HG03460 (cell line): ENCODE results near the gene PSEN1.

Experiments
- ATAC-seq: cut with Tn5 transposase; IDR thresholded peaks from one replicate; pipeline ENCODE4 v1.9.1; 2021; ENCODE audit not compliant: unreplicated experiment

The PSEN1 gene

DNA sequence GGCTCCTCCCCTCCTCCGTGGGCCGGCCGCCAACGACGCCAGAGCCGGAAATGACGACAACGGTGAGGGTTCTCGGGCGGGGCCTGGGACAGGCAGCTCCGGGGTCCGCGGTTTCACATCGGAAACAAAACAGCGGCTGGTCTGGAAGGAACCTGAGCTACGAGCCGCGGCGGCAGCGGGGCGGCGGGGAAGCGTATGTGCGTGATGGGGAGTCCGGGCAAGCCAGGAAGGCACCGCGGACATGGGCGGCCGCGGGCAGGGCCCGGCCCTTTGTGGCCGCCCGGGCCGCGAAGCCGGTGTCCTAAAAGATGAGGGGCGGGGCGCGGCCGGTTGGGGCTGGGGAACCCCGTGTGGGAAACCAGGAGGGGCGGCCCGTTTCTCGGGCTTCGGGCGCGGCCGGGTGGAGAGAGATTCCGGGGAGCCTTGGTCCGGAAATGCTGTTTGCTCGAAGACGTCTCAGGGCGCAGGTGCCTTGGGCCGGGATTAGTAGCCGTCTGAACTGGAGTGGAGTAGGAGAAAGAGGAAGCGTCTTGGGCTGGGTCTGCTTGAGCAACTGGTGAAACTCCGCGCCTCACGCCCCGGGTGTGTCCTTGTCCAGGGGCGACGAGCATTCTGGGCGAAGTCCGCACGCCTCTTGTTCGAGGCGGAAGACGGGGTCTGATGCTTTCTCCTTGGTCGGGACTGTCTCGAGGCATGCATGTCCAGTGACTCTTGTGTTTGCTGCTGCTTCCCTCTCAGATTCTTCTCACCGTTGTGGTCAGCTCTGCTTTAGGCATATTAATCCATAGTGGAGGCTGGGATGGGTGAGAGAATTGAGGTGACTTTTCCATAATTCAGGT lies at the start of gene PSEN1:
TSS of gene PSEN1 (plus strand) at position 121 of the 839 bp plus-strand sequence. CDS start 11,513 bp downstream, outside the sequence.
- ATAC-seq: peak; percentile 89

DNA sequence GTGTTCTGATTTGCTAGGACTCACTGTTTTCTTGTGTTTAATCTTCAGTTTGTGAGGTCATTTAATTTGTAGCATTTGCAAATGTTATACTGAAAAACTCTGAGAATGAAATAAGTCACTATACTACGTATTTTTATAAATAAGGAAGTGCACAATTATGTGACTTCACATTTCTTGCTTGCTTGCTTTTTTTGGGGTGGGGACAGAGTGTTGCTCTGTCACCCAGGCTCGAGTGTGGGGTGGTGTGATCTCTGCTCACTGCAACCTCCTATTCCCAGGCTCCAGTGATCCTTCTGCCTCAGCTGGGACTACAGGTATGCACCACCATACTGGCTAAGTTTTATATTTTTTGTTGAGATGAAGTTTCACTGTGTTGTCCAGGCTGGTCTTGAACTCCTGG lies 45.3 kb upstream of the PSEN1 start:
- no peak for ATAC-seq

DNA sequence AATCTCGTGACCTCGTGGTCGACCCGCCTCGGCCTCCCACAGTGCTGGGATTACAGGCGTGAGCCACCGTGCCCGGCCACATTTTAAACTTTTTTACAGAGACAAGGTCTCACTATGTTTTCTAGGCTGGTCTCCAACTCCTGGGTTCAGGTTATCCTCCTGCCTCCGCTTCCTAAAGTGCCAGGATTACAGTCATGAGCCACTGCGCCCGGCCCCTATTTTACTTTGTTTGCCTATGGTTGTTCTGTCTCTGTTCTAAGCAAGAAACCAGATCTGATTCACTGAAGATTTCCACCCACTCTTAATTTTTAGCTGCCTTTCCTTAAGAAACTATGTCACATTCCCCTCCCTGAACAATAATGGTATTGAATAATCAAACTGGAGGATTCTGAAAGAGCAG lies 38.9 kb upstream of the PSEN1 start:
- no peak for ATAC-seq

DNA sequence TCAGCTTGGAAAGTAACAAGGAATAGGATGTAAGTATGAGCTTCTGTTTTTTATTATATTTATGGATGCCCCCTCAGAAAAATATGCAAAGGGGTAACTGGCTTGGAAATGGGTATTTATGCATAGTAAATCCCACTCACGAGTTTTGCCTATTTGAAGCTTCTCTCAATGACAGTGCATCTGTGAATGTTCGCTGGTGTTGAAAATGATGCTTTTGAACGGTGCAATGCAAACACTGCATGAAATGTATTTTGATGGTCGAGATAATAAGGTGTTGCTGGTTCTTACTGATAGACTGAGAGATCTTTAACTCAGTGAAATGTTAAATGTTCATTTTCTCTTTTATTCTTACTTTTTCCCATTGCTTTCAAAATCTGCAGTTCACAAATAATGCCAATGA lies 36.0 kb upstream of the PSEN1 start:
- ATAC-seq: no peak

DNA sequence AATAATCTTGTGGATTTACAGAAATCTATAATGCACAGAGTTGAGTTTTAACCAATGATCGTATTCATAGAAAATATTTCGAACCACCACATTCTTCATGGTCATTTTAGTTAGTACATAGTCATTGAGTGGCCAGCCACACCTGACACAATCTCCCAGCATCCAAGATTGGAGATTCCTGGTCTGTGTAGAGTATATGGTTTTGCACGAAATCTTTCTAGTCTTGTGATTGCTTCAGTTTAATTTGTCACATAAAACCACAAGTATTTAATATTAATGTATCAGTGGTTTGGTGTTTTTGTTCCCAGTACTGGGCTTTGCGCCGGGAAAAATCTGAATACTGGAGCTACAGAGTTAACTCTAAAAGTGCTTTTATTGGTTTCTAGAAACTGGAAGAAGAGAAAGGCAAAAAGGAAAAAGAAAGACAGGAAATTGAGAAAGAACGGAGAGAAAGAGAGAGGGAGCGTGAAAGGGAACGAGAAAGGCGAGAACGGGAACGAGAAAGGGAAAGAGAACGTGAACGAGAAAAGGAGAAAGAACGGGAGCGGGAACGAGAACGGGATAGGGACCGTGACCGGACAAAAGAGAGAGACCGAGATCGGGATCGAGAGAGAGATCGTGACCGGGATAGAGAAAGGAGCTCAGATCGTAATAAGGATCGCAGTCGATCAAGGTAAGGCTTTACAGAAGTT lies 33.4 kb upstream of the PSEN1 start:
- no peak for ATAC-seq

DNA sequence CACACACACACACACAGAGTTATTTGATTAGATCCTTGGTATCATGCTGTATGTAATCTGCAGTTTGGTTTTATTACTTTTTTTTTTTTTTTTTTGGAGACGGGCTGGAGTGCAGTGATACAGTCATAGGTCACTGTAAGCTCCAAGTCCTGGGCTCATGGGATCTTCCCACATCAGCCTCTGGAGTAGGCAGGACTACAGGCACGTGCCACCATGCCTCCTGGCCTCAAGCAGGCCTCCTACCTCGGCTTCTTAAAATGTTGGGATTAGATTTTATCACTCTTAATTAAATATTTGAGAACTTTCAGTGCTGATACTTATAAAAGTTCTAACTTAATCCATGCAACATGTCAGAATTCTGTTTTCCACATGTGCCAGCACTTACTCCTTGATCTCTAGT lies 31.3 kb upstream of the PSEN1 start:
- no peak for ATAC-seq

DNA sequence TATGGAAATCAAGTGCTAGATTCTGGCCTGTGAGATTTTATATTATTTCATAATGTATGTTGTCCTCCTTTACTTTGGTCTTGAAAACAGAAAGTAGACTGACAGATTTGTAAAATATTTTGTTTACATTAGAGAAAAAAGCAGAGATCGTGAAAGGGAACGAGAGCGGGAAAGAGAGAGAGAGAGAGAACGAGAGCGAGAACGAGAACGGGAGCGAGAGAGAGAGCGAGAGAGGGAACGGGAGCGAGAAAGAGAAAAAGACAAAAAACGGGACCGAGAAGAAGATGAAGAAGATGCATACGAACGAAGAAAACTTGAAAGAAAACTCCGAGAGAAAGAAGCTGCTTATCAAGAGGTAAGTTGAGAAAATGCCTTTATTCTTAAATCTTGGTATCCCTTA lies 30.6 kb upstream of the PSEN1 start:
- ATAC-seq: no peak

DNA sequence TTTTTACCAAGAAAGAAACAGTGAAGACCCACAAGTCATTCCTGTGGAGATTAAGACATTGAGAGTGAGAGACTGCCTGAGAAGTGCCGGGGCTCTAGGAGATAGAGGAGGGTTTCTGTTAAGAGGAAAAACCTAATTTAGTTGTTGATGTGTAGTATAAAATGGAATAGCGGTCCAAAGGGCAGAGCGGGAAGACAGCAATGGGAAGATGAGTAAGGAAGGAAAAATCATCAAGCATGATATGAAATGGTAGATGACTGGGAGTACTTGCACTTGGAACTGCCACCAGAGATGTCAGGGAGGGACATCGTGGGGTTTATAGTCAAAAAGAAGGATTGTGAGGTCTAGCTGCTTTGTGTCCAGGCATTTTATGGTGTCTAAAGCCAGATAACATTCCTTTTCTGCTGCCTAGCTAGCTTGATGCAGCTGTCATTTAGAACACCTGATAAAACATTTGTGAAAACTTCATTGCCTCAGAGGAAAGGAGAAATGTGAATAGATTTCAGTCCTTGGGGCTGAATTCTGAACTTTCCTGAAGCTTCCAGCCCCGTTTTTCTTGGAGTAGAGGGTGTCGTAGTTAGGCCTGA lies 20.1 kb upstream of the PSEN1 start:
- no peak for ATAC-seq

DNA sequence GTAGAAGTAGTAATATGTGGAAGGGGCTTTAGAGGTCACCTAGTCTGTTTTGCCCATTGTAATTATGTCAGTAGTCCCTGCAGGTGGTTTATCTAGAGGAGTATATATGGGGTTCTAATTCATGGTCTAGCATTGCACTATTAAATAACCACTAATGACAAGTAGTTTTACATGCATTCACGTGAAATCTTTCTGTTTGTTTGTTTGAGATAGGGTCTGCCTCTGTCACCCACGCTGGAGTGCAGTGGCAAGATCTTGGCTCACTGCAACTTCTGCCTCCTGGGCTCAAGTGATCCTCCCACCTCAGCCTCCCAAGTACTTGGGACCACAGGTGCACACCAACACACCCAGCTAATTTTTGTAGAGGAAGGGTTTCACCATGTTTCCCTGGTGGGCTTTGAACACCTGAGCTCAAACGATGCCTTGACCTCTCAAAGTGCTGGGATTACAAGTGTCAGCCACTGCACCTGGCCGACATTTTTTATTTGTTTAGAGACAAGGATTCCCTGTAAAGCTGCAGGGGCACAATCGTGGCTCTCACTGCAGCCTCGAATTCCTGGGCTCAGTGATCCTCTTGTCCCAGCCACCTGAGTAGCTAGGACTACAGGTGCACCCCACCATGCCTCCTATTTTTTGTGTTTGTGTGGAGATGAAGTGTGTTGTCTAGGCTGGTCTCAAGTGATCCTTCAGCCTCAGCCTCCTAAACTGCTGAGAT lies 12.0 kb upstream of the PSEN1 start:
- ATAC-seq: no peak

DNA sequence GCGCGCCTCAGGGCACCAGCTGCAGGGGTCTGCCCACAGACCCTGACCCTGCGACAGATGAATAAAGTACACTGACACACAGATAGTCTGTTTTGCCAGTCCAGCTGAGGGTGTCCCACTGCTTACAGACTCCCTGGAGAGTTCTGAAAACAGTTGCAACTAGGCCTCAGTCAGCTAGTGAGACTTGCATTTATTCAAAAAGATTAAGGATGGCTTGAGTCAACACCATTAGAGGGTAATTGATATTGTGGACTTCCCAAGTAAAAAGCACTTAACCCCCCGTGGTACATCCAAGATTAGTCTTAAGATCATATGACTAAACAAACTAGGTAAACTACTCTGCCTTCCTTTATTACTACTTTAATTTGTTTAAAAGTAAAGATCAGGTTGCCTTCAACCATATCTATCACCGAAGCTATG lies 11.1 kb upstream of the PSEN1 start:
- ATAC-seq: no peak

DNA sequence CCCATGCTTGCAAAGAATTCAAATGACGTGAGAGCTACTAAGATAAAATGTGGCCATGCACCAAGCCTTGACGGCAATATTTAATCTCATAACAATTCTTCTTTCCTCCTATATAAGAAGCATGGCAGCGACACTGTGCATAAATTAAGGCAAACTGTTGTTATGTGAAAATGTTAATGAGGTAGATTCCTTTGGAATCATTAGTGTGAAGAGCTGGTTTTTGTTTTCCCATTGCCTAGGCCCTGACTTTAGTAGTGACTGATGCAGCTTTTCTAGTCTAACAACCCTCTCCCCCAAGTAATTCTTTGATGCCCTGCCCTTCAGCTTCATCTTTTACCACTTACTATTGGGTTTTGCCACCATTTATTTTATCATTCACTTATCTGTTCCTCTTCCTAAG lies 10.6 kb upstream of the PSEN1 start:
- no peak for ATAC-seq

DNA sequence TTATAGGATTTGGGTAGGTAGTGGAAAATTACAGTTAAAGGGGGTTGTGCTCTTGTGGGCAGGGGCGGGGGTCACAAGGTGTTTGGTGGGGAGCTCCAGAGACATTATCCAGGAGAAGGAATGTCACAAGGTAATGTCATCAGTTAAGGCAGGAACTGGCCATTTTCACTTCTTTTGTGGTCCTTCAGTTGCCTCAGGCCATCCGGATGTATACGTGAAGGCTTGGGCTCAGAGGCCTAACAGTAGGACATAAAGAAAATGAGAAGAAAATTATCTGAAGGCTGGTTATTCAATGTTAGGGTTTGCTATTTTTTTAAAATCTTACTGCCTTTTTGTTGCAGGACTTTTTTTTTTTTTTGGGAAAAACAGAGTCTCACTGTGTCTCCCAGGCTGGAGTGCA lies 2.5 kb upstream of the PSEN1 start:
- no peak for ATAC-seq

DNA sequence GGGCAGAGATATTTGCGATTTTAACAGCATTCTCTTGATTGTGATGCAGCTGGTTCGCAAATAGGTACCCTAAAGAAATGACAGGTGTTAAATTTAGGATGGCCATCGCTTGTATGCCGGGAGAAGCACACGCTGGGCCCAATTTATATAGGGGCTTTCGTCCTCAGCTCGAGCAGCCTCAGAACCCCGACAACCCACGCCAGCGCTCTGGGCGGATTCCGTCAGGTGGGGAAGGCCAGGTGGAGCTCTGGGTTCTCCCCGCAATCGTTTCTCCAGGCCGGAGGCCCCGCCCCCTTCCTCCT lies 271 bp upstream of the PSEN1 start:
- ATAC-seq: no peak

DNA sequence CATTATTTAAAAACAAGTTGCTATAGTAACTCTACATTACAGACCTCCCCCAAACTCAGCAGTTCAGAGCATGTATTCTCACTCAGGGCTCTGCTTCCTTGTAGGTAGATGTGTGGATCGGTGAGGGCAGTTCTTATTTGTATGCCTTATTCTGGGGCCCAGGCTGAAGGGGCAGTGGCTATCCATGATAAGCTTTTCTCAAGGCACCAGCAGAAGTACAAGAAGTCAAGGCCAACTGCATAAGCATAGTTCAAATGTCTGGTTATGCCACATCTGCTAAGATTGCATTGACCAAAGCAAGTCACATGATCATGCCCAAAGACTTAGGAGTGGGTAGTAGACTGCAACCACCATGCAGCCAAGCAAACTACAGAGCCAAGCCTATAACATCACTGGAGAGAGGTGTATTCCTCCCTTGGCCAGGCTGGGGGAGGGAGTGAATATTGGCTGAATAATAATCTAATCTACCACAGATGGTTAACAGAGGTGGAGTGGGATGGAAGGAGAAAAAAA lies 4.6 kb downstream of the PSEN1 start:
- no peak for ATAC-seq

DNA sequence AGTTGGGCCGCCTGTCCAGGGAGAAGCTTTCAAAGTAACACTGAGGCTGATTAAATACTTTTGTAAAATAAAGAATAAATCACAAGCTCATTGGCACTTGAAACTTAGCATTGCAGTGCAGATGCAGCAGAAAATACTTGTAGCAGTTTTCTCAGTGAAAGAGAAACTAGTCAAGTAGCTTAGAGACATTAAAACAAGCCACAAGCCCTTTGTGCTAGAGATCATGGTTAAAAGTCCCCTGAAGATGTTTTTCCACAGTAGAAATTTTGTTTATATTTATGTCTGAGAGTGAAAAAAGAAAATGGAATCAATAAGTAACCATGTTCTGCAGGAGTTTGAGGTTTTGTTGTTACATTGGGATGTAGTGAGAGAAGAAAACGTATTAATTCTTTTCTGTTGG lies 5.9 kb downstream of the PSEN1 start:
- ATAC-seq: no peak

DNA sequence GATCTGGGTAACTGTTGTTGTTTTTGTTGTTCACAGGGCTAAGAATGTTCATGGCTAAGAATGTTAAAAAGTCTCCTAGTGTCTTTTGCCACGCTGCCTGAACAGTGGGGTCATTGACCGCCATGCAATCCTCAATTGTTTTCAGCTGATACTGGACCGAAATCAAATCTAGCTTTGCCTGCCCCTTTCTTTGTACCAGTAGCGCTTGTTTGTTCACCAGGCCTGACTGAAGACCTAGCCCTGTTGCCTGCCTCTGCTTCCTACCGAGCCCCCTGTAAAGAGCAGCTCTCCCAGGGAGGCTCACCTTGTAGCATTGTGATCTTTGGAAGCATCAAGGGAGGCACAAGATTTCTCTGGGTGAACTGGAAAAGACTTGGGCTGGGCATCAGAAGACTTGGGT lies 6.7 kb downstream of the PSEN1 start:
- no peak for ATAC-seq

DNA sequence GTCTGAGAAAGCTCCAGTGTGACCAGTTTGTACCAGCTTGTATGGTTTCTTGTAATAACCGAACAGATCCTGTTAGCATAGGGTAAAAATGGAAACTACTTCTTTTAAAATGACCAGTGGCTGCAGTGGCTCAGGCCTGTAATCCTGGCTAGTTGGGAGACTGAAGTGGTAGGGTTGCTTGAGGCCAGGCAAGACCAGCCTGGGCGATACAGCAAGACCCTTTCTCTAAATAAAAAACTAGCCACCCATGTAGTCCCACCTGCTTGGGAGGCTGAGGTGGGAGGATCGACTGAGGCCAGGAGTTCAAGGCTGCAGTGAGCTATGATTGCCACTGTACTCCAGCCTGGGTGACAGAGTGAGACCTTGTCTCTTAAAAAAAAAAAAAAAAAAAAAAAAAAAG lies 7.3 kb downstream of the PSEN1 start:
- no peak for ATAC-seq

DNA sequence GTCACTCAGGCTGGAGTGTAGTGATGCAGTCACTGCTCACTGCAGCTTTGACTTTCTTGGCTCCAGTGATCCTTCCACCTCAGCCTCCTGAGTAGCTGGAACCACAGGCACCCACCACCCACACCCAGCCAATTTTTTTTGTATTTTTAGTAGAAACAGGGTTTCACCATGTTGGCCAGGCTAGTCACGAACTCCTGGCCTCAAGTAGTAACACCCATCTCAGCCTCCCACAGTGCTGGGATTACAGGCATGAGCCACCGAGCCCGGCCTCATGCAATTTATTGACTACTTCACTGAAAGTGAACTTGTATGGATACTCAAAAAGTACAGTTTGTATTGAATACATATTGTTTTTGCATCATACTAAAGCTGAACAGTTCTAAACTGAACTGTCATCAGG lies 9.1 kb downstream of the PSEN1 start:
- ATAC-seq: no peak

DNA sequence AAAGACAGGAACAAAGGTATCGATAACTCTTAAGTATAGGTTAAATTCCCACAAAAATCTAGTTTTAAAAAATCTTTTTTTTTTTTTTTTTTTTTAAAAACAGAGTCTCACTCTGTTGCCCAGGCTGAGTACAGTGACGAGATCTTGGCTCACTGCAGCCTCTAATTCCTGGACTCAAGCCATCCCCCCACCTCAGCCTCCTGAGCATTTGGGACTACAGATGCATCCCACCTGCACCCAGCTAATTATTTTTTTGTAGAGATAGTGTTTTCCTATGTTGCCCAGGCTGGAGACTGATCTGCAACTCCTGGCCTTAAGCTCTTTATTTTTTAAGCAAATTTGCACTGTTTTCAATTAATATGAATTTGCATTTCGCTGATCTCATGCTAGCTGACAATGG lies 9.8 kb downstream of the PSEN1 start:
- ATAC-seq: no peak

DNA sequence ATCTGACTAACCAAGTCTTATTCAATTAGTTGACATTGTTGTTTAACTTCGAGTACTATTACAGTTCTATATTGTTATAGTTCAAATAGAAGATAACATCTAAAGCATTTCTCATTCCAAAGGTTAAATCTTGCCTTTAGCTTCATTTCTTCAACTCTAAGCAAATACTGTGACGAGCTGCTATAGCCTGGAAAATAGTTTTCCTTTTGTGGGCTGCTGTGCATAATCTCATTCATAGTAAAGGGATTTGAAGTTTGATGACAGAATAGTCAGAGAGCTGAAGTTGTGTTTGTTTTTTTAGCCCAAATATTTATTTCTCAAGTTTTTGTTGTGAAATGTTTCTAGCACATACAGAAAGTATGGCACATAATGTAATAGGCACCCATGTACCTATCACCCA lies 13.4 kb downstream of the PSEN1 start:
- ATAC-seq: no peak

DNA sequence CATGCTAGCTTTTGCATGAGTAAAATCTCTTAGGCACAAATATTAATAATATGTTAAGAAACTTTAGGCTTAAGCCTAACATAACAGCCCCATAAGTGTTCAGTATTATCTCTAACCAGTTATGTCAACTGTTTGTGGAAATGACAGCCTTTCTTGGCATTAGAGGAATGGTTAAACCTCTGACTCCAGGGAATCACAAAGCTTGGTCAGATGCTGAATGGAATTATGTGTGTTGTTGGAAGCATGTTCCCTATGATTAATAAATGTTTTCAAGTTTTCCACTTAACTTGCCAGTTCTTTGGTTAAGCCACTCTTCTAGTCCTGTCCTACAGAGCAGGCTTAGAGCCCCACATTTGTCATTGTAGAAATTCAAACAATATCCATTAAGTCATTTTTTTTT lies 17.0 kb downstream of the PSEN1 start:
- no peak for ATAC-seq

DNA sequence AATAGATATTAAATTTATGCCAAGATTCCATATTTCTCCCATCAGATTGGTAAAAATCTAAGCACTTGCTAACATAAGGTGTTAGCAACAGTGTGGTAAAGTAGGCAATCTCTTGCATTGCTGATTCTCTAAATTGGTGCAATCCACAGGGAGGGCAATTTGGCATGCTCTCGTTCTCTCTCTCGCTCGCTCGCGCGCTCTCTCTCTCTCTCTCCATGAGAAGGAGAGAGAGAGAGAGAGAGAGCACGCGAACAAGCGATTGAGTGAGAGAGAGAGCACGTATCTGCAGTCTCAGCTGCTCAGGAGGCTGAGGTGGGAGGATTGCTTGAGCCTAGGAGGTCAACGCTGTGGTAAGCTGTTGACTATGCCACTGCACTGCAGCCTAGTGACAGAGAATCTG lies 25.9 kb downstream of the PSEN1 start:
- no peak for ATAC-seq
